Measurements from ENCODE around the gene ETFBKMT.

DNA sequence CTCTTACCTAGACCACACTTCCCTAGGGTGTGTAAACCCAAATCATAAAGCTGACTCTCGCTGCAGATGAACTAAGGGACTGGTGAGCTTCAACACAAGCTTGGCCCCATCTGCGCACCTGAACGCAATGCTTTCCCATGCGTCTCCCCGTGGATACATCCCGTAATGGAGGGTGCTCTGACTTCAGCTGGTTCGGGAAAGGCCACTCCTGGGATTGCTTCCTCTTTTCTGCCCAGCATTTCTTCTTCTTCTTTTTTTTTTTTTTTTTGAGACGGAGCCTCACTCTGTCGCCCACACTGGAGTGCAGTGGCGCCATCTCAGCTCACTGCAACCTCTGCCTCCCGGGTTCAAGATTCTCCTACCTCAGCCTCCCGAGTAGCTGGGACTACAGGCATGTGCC, 27.7 kb upstream of the ETFBKMT start:
- TF ChIP-seq, protein P1, sequence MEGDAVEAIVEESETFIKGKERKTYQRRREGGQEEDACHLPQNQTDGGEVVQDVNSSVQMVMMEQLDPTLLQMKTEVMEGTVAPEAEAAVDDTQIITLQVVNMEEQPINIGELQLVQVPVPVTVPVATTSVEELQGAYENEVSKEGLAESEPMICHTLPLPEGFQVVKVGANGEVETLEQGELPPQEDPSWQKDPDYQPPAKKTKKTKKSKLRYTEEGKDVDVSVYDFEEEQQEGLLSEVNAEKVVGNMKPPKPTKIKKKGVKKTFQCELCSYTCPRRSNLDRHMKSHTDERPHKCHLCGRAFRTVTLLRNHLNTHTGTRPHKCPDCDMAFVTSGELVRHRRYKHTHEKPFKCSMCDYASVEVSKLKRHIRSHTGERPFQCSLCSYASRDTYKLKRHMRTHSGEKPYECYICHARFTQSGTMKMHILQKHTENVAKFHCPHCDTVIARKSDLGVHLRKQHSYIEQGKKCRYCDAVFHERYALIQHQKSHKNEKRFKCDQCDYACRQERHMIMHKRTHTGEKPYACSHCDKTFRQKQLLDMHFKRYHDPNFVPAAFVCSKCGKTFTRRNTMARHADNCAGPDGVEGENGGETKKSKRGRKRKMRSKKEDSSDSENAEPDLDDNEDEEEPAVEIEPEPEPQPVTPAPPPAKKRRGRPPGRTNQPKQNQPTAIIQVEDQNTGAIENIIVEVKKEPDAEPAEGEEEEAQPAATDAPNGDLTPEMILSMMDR (conservative IDR thresholded peaks at IDR 0.05 in 1 of 2, IDR thresholded peaks at IDR 0.05 in 1 of 2; ENCODE audit: extremely low read depth in 1 of 2, insufficient read depth in 1 of 2, low read depth in 1 of 2, low read length in 2 of 2): no peak
- TF ChIP-seq EZH2 (IDR thresholded peaks at IDR 0.05; ENCODE audit: borderline replicate concordance, low read length): no peak

All from mammary epithelial cell (primary cell).